ENCODE results near the gene KDM5C. TPM values are rescaled to one million over a fixed set of nuclear protein-coding genes. Genes with fewer than 3 reads are reported as not detected.

The KDM5C gene
- total RNA-seq, 1 donor from 2014 or later: 65.2 TPM

DNA sequence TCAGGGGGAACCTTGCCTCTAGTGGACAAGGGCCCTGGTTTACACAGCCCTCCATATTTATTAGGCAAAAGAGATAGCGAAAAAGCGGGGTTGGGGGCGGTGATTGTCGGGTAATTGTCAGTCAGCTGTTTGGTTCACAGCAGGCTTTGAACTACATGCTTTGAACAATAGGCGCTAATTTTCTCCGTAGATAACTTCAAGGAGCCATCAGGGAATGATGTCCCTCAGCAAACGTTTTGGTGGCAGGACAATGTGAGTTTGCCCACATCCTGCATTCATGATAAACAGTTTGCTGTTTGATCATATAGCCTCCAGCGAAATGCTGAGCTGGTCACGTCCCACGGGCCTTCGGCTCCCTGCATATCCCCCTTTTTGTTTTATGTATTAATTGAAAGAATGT is 65.8 kb downstream of the KDM5C start:
- no peaks in the 10 kb centered on the region for H3K4me1 ChIP-seq
- H3K27ac ChIP-seq: no peak overlapping the region
- no peaks in the 10 kb centered on the region for H3K9me3 ChIP-seq
- DNase-seq (no peak), ATAC-seq (no peak)
- H3K36me3 ChIP-seq: no peaks in the 10 kb centered on the region
- TF ChIP-seq, protein P1, sequence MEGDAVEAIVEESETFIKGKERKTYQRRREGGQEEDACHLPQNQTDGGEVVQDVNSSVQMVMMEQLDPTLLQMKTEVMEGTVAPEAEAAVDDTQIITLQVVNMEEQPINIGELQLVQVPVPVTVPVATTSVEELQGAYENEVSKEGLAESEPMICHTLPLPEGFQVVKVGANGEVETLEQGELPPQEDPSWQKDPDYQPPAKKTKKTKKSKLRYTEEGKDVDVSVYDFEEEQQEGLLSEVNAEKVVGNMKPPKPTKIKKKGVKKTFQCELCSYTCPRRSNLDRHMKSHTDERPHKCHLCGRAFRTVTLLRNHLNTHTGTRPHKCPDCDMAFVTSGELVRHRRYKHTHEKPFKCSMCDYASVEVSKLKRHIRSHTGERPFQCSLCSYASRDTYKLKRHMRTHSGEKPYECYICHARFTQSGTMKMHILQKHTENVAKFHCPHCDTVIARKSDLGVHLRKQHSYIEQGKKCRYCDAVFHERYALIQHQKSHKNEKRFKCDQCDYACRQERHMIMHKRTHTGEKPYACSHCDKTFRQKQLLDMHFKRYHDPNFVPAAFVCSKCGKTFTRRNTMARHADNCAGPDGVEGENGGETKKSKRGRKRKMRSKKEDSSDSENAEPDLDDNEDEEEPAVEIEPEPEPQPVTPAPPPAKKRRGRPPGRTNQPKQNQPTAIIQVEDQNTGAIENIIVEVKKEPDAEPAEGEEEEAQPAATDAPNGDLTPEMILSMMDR (IDR thresholded peaks at IDR 0.05): no peak
- intact Hi-C loops (cut with DNase I): no loop called here
- H3K4me3 ChIP-seq: no peak overlapping the region
- no peaks in the 10 kb centered on the region for H3K27me3 ChIP-seq

DNA sequence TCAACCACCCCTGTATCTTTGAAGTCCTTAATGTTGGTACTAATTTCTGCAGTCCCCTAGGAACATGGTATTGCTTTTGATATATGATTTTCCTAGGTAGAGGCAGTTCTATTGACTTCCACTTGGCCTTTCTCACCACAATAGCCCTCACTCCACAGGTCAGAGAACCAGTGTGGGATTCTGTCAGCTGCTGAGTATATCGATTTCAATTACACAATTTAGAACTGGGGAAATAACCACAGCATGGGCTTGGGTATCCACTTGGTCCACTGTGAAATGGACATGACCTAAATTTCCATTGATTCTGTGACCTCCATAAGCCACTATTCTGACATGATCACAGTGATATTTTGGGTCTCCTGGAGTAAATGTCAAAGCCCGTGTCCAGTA is 68.8 kb downstream of the KDM5C start:
- Histone ChIP-seq H3K9me3 (no peaks in the 10 kb centered on the region), H3K36me3 (no peaks in the 10 kb centered on the region), H3K4me3 (no peak overlapping the region), H3K27me3 (no peaks in the 10 kb centered on the region), H3K27ac (no peak overlapping the region), H3K4me1 (no peaks in the 10 kb centered on the region)
- TF ChIP-seq, protein P1 (IDR thresholded peaks at IDR 0.05): no peak
- no peak for ATAC-seq
- DNase-seq: no peak
- intact Hi-C loops (cut with DNase I): no loop called here

DNA sequence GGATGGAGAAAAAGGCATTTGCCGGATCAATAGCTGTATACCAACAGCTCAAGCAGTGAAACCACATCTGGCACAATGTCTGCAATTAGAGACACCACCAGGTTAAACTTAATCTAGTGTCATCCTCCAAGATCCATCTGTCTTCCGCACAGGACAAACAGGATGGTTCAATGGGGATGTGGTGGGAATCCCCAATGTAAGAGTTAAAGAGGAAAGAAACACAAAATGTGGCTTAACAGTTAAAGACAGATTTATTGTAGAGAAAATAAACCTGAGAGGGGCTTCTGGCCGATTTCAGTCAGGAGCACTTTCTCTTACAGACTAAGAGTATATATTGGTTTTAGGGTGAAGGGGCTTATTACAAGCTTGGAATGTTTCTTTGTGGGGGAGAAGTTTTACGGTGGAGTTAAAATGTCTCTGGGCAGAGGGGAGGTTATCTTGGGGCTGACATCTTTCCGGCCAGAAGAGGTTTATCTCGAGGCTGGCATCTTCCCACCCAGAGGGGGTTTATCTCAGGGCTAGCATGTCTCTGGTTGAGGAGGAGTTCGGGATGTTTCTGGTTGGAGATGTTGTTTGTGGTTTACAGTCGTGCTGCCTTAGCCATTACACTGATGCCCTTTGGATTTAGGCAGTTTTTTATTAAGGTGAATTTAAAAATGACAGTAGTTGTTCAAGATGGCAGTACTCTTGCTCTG is 69.3 kb downstream of the KDM5C start:
- H3K27ac ChIP-seq: no peak overlapping the region
- no peak for DNase-seq
- H3K36me3 ChIP-seq: no peaks in the 10 kb centered on the region
- no peaks in the 10 kb centered on the region for H3K9me3 ChIP-seq
- H3K27me3 ChIP-seq: no peaks in the 10 kb centered on the region
- ATAC-seq: no peak
- intact Hi-C loops (cut with DNase I): no loop called here
- TF ChIP-seq, protein P1 (IDR thresholded peaks at IDR 0.05): no peak
- H3K4me1 ChIP-seq: no peaks in the 10 kb centered on the region
- H3K4me3 ChIP-seq: no peak overlapping the region

DNA sequence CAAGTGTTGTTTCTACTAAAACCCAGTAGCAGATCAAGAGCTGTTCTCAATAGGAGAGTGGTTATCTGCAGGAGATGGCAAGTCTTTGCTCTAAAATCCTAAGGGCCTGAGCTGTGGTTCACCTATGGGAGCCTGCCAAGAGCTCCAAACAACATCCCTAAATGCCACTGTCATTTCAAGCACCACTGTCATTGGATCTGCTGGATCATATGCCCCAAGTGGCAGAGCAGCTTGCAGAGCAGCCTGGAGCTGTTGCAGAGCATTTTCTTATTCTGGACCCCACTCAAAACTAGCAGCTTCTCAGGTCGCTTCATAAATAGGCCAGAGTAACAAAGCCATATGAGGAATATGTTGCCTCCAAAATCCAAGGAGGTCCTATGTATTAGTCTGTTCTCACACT is 71.4 kb downstream of the KDM5C start:
- H3K4me1 ChIP-seq: no peaks in the 10 kb centered on the region
- ATAC-seq: no peak
- TF ChIP-seq, protein P1 (IDR thresholded peaks at IDR 0.05): no peak

More for the DNA sequence above, 71.4 kb downstream of the KDM5C start:
- intact Hi-C loops (cut with DNase I): no loop called here
- no peak overlapping the region for H3K4me3 ChIP-seq
- no peak overlapping the region for H3K27ac ChIP-seq
- H3K27me3 ChIP-seq: no peaks in the 10 kb centered on the region
- no peaks in the 10 kb centered on the region for H3K36me3 ChIP-seq
- no peaks in the 10 kb centered on the region for H3K9me3 ChIP-seq
- no peak for DNase-seq

Small RNA genes lying within 50 kb of the gene (microRNA-seq; reads per million reads assigned to microRNA genes)
- gene MIR6894 (ENCODE audit: borderline microRNAs expressed) (not detected), gene MIR6895 (ENCODE audit: borderline microRNAs expressed) (not detected)

Other genes with a start within 250 kb of the KDM5C start
- 1.3 TPM for gene GPR173, start 176.4 kb downstream of the KDM5C start, total RNA-seq
- gene TSPYL2, start 142.8 kb downstream of the KDM5C start, total RNA-seq: 44.4 TPM
- 12.6 TPM for gene KANTR, start 131.1 kb downstream of the KDM5C start, total RNA-seq
- gene IQSEC2, start 56.4 kb upstream of the KDM5C start, total RNA-seq: 17.3 TPM
- gene SMC1A, start 197.4 kb upstream of the KDM5C start, total RNA-seq: 51.8 TPM
- gene RIBC1, start 197.7 kb upstream of the KDM5C start, total RNA-seq: 0.87 TPM
- 46.7 TPM for gene HSD17B10, start 209.2 kb upstream of the KDM5C start, total RNA-seq